ENCODE results near the gene RIOX2.

The RIOX2 gene

GRCh38 chr3:97974996-97975395 lies 2.8 kb upstream of the RIOX2 start:
- in situ Hi-C loops (cut with MboI; ENCODE audit: low sequenced_read_pairs): no loop called here
- H3K36me3 ChIP-seq (replicated peaks): no peaks in the 10 kb centered on the region
- H3K9me3 ChIP-seq: no peaks in the 10 kb centered on the region
- peaks cover 27% of the 10 kb centered on the region for H3K4me1 ChIP-seq
- no peak for DNase-seq (ENCODE audit: low spot score in 2 of 2)
- no peak overlapping the region for H3K4me3 ChIP-seq
- H3K27me3 ChIP-seq (ENCODE audit: low read depth): no peaks in the 10 kb centered on the region

- H3K4me3 ChIP-seq: peak overlapping the region; percentile 50; the same call in 1 of the 2 replicates
- no peaks in the 10 kb centered on the region for H3K9me3 ChIP-seq
- H3K36me3 ChIP-seq (replicated peaks): no peaks in the 10 kb centered on the region; the same call in 1 of the 2 replicates
- DNase-seq (ENCODE audit: low spot score in 2 of 2): no peak
- H3K4me1 ChIP-seq: peaks cover 26% of the 10 kb centered on the region
- in situ Hi-C loops (cut with MboI; ENCODE audit: low sequenced_read_pairs): no loop called here
- no peaks in the 10 kb centered on the region for H3K27me3 ChIP-seq (ENCODE audit: low read depth)
Observed at GRCh38 chr3:97972976-97973375, 745 bp upstream of the RIOX2 start.

GRCh38 chr3:97970956-97971620 lies 1.1 kb downstream of the RIOX2 start:
- peaks cover 9% of the 10 kb centered on the region for H3K36me3 ChIP-seq (replicated peaks)
- DNase-seq (ENCODE audit: low spot score in 2 of 2): peak in 1 of 2 experiments; percentile 18
- no peaks in the 10 kb centered on the region for H3K9me3 ChIP-seq
- in situ Hi-C loops (cut with MboI; ENCODE audit: low sequenced_read_pairs): no loop called here
- peak overlapping the region; percentile 50 for H3K4me3 ChIP-seq
- H3K4me1 ChIP-seq: peaks cover 19% of the 10 kb centered on the region
- no peaks in the 10 kb centered on the region for H3K27me3 ChIP-seq (ENCODE audit: low read depth)

- no peak for DNase-seq (ENCODE audit: low spot score in 2 of 2)
- H3K27me3 ChIP-seq (ENCODE audit: low read depth): no peaks in the 10 kb centered on the region
- H3K9me3 ChIP-seq: no peaks in the 10 kb centered on the region
- H3K4me3 ChIP-seq: peak overlapping the region; percentile 50; the same call in 1 of the 2 replicates
- in situ Hi-C loops (cut with MboI; ENCODE audit: low sequenced_read_pairs): no loop called here
- H3K4me1 ChIP-seq: peaks cover 18% of the 10 kb centered on the region
- H3K36me3 ChIP-seq (replicated peaks): peaks cover 15% of the 10 kb centered on the region
Observed at GRCh38 chr3:97970156-97970555, 2.1 kb downstream of the RIOX2 start.

- Histone ChIP-seq H3K36me3 (replicated peaks) (peaks cover 15% of the 10 kb centered on the region), H3K4me3 (no peak overlapping the region), H3K27me3 (ENCODE audit: low read depth) (no peaks in the 10 kb centered on the region), H3K9me3 (no peaks in the 10 kb centered on the region), H3K4me1 (peaks cover 18% of the 10 kb centered on the region)
- no peak for DNase-seq (ENCODE audit: low spot score in 2 of 2)
- in situ Hi-C loops (cut with MboI; ENCODE audit: low sequenced_read_pairs): no loop called here
Observed at GRCh38 chr3:97969541-97969940, 2.7 kb downstream of the RIOX2 start.

- Histone ChIP-seq H3K36me3 (replicated peaks) (peaks cover 15% of the 10 kb centered on the region), H3K4me3 (no peak overlapping the region), H3K4me1 (peaks cover 18% of the 10 kb centered on the region), H3K27me3 (ENCODE audit: low read depth) (no peaks in the 10 kb centered on the region), H3K9me3 (no peaks in the 10 kb centered on the region)
- in situ Hi-C loops (cut with MboI; ENCODE audit: low sequenced_read_pairs): no loop called here
- no peak for DNase-seq (ENCODE audit: low spot score in 2 of 2)
Observed at GRCh38 chr3:97968376-97968775, 3.9 kb downstream of the RIOX2 start.

GRCh38 chr3:97967966-97968365 lies 4.3 kb downstream of the RIOX2 start:
- H3K27me3 ChIP-seq (ENCODE audit: low read depth): no peaks in the 10 kb centered on the region
- H3K36me3 ChIP-seq (replicated peaks): peaks cover 15% of the 10 kb centered on the region
- DNase-seq (ENCODE audit: low spot score in 2 of 2): no peak
- in situ Hi-C loops (cut with MboI; ENCODE audit: low sequenced_read_pairs): no loop called here
- no peaks in the 10 kb centered on the region for H3K9me3 ChIP-seq
- peaks cover 18% of the 10 kb centered on the region for H3K4me1 ChIP-seq
- H3K4me3 ChIP-seq: no peak overlapping the region

GRCh38 chr3:97960993-97961766 lies 11.1 kb downstream of the RIOX2 start:
- no peaks in the 10 kb centered on the region for H3K9me3 ChIP-seq
- no peak for DNase-seq (ENCODE audit: low spot score in 2 of 2)
- no peaks in the 10 kb centered on the region for H3K27me3 ChIP-seq (ENCODE audit: low read depth)
- H3K4me1 ChIP-seq: no peaks in the 10 kb centered on the region
- H3K36me3 ChIP-seq (replicated peaks): peaks cover 27% of the 10 kb centered on the region
- in situ Hi-C loops (cut with MboI; ENCODE audit: low sequenced_read_pairs): no loop called here
- H3K4me3 ChIP-seq: no peak overlapping the region

GRCh38 chr3:97960551-97960950 lies 11.7 kb downstream of the RIOX2 start:
- Histone ChIP-seq H3K4me3 (no peak overlapping the region), H3K4me1 (no peaks in the 10 kb centered on the region), H3K9me3 (no peaks in the 10 kb centered on the region), H3K36me3 (replicated peaks) (peaks cover 26% of the 10 kb centered on the region), H3K27me3 (ENCODE audit: low read depth) (no peaks in the 10 kb centered on the region)
- in situ Hi-C loops (cut with MboI; ENCODE audit: low sequenced_read_pairs): no loop called here
- no peak for DNase-seq (ENCODE audit: low spot score in 2 of 2)

GRCh38 chr3:97959872-97960271 lies 12.4 kb downstream of the RIOX2 start:
- Histone ChIP-seq H3K4me1 (no peaks in the 10 kb centered on the region), H3K9me3 (no peaks in the 10 kb centered on the region), H3K36me3 (replicated peaks) (peaks cover 28% of the 10 kb centered on the region), H3K27me3 (ENCODE audit: low read depth) (no peaks in the 10 kb centered on the region), H3K4me3 (no peak overlapping the region)
- in situ Hi-C loops (cut with MboI; ENCODE audit: low sequenced_read_pairs): no loop called here
- no peak for DNase-seq (ENCODE audit: low spot score in 2 of 2)

- in situ Hi-C loops (cut with MboI; ENCODE audit: low sequenced_read_pairs): no loop called here
Observed at GRCh38 chr3:97958796-97959195, 13.4 kb downstream of the RIOX2 start.

GRCh38 chr3:97958396-97958795 lies 13.8 kb downstream of the RIOX2 start:
- H3K9me3 ChIP-seq: no peaks in the 10 kb centered on the region
- H3K4me3 ChIP-seq: no peak overlapping the region
- H3K36me3 ChIP-seq (replicated peaks): peaks cover 43% of the 10 kb centered on the region
- no peaks in the 10 kb centered on the region for H3K27me3 ChIP-seq (ENCODE audit: low read depth)
- in situ Hi-C loops (cut with MboI; ENCODE audit: low sequenced_read_pairs): no loop called here
- no peaks in the 10 kb centered on the region for H3K4me1 ChIP-seq
- DNase-seq (ENCODE audit: low spot score in 2 of 2): no peak

More at GRCh38 chr3:97958796-97959195, 13.4 kb downstream of the RIOX2 start:
- no peak overlapping the region for H3K4me3 ChIP-seq
- H3K9me3 ChIP-seq: no peaks in the 10 kb centered on the region
- H3K4me1 ChIP-seq: no peaks in the 10 kb centered on the region
- H3K36me3 ChIP-seq (replicated peaks): peaks cover 39% of the 10 kb centered on the region
- no peaks in the 10 kb centered on the region for H3K27me3 ChIP-seq (ENCODE audit: low read depth)
- no peak for DNase-seq (ENCODE audit: low spot score in 2 of 2)

GRCh38 chr3:97957617-97958311 lies 14.5 kb downstream of the RIOX2 start:
- in situ Hi-C loops (cut with MboI; ENCODE audit: low sequenced_read_pairs): no loop called here
- no peaks in the 10 kb centered on the region for H3K9me3 ChIP-seq
- H3K27me3 ChIP-seq (ENCODE audit: low read depth): no peaks in the 10 kb centered on the region
- H3K36me3 ChIP-seq (replicated peaks): peaks cover 47% of the 10 kb centered on the region
- no peak overlapping the region for H3K4me3 ChIP-seq
- no peak for DNase-seq (ENCODE audit: low spot score in 2 of 2)
- no peaks in the 10 kb centered on the region for H3K4me1 ChIP-seq

GRCh38 chr3:97956051-97956450 lies 16.2 kb downstream of the RIOX2 start:
- H3K4me3 ChIP-seq: no peak overlapping the region
- in situ Hi-C loops (cut with MboI; ENCODE audit: low sequenced_read_pairs): no loop called here
- no peaks in the 10 kb centered on the region for H3K4me1 ChIP-seq
- no peaks in the 10 kb centered on the region for H3K27me3 ChIP-seq (ENCODE audit: low read depth)
- peaks cover 43% of the 10 kb centered on the region for H3K36me3 ChIP-seq (replicated peaks)
- no peaks in the 10 kb centered on the region for H3K9me3 ChIP-seq
- DNase-seq (ENCODE audit: low spot score in 2 of 2): no peak

Measured in HAP-1 (cell line).